Measurements from ENCODE around the gene PRKN.
"Not testable (repeated sequence)": the region's sequence is repeated elsewhere in the genome, so short reads cannot be mapped to it uniquely, and the experiment has no call there.

Gene PRKN

GRCh38 chr6:161315246-161315917 lies 1412.2 kb downstream of the PRKN start:
- DNase-seq (ENCODE audit: low read depth, low spot score): not testable (repeated sequence)

- DNase-seq (ENCODE audit: low read depth, low spot score): not testable (repeated sequence)
Observed at GRCh38 chr6:161314541-161315245, 1412.9 kb downstream of the PRKN start.

- no peak for DNase-seq (ENCODE audit: low read depth, low spot score)
Observed at GRCh38 chr6:161313940-161314509, 1413.5 kb downstream of the PRKN start.

GRCh38 chr6:161313475-161313874 lies 1414.1 kb downstream of the PRKN start:
- DNase-seq (ENCODE audit: low read depth, low spot score): not testable (repeated sequence)

GRCh38 chr6:161309774-161310173 lies 1417.8 kb downstream of the PRKN start:
- not testable (repeated sequence) for DNase-seq (ENCODE audit: low read depth, low spot score)

- no peak for DNase-seq (ENCODE audit: low read depth, low spot score)
Observed at GRCh38 chr6:161308075-161308655, 1419.4 kb downstream of the PRKN start.

- DNase-seq (ENCODE audit: low read depth, low spot score): no peak
Observed at GRCh38 chr6:161305860-161306259, 1421.7 kb downstream of the PRKN start.

GRCh38 chr6:161303628-161304340 lies 1423.8 kb downstream of the PRKN start:
- DNase-seq (ENCODE audit: low read depth, low spot score): no peak

- DNase-seq (ENCODE audit: low read depth, low spot score): no peak
Observed at GRCh38 chr6:161302949-161303348, 1424.6 kb downstream of the PRKN start.

- DNase-seq (ENCODE audit: low read depth, low spot score): no peak
Observed at GRCh38 chr6:161301338-161301737, 1426.2 kb downstream of the PRKN start.

GRCh38 chr6:161300823-161301222 lies 1426.7 kb downstream of the PRKN start:
- no peak for DNase-seq (ENCODE audit: low read depth, low spot score)

GRCh38 chr6:161299726-161300125 lies 1427.8 kb downstream of the PRKN start:
- DNase-seq (ENCODE audit: low read depth, low spot score): no peak

Measured in iPS DF 19.7 (cell line).